ENCODE data around the gene DNASE1L3.
"Not testable (repeated sequence)": the region's sequence is repeated elsewhere in the genome, so short reads cannot be mapped to it uniquely, and the experiment has no call there.

The DNASE1L3 gene

GRCh38 chr3:58202917-58203360, 7.8 kb downstream of the DNASE1L3 start:
- H3K4me3 ChIP-seq (ENCODE audit: low read depth, low read length): no peak overlapping the region

- not testable (repeated sequence) for H3K4me3 ChIP-seq (ENCODE audit: low read depth, low read length)
These were observed 9.3 kb downstream of the DNASE1L3 start for GRCh38 chr3:58201451-58201850.

- no peak overlapping the region for H3K4me3 ChIP-seq (ENCODE audit: low read depth, low read length)
These were observed 9.9 kb downstream of the DNASE1L3 start for GRCh38 chr3:58200846-58201355.

DNA sequence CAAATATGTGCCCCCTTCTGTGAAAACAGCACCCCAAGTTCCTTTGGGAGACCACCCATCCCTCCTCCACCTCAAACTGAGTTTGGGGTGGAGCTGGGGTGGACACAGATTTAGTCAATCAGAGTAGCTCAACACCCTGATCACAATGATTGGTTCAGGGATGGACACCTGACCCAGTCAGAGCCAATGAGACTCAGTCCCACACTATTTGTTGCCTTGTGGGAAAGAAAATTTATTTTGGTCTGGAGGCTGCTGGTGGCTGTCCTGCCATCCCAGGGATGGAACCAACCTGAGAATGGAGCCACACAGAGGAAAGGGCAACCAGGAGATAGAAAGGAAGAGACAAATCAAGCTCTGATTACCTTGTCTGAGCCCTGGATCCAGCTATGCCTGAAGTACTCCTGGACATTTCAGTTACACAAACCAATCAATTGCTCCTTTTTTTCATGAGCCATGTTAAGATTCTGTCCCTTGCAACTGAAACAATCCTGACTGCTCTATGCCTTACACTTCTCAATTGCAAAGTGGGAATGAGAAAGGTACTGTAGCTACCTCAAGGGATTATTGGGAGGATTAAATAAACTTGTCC, 10.6 kb downstream of the DNASE1L3 start:
- H3K4me3 ChIP-seq (ENCODE audit: low read depth, low read length): no peak overlapping the region

DNA sequence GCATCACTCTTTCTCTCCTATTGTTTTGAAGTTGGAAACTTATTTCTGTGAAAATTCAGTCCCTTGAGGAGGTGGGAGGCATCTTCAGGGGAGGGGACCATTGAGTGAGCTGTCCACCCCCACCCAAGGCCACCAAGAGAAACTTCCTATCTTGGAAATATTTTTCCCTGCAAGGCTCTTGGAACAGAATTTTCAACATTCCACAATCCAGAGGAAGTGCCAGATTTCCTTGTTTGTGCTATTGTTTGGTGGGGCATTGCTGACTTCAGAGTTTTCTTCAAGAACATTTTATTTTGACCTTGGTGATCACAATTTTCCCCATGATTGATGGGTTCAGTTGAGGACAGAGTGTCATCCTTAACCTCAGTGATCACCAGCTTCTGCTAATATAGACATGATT, 12.0 kb downstream of the DNASE1L3 start:
- no peak overlapping the region for H3K4me3 ChIP-seq (ENCODE audit: low read depth, low read length)

DNA sequence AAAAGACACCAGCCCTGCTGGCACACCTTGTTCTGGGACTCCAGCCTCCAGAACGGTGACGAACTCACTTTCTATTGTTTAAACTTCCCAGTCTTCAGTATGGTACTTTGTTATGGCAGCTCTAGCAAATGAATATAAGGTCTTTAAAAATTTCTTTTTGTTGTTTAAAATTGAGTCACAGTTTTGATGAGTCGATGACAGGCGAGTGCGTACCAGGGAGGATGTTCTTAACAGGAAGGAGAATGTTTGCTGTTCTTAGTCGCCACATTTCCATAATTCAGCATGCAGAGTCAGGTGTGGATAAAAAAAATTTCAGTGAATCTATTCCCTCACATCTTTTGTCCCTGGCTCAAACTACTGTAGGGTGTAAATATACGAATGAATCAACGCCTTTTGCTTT, 12.4 kb downstream of the DNASE1L3 start:
- no peak overlapping the region for H3K4me3 ChIP-seq (ENCODE audit: low read depth, low read length)

DNA sequence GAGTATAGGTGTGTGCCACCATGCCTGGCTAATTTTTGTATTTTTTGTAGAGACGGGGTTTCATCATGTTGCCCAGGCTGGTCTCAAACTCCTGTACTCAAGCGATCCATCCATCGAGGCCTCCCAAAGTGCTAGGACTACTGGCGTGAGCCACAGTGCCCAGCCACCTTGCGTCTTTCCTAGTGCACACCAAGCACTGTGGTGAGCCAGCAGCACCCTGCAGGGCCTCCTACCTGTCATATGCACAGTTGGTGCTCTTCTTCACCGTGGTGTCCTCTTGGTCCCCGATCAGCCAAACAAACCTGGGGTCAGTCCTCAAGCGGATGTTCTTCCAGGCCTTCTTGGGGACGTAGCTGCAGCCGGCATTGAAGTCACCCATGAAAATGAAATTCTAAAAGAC, 13.2 kb downstream of the DNASE1L3 start:
- no peak overlapping the region for H3K4me3 ChIP-seq (ENCODE audit: low read depth, low read length)

DNA sequence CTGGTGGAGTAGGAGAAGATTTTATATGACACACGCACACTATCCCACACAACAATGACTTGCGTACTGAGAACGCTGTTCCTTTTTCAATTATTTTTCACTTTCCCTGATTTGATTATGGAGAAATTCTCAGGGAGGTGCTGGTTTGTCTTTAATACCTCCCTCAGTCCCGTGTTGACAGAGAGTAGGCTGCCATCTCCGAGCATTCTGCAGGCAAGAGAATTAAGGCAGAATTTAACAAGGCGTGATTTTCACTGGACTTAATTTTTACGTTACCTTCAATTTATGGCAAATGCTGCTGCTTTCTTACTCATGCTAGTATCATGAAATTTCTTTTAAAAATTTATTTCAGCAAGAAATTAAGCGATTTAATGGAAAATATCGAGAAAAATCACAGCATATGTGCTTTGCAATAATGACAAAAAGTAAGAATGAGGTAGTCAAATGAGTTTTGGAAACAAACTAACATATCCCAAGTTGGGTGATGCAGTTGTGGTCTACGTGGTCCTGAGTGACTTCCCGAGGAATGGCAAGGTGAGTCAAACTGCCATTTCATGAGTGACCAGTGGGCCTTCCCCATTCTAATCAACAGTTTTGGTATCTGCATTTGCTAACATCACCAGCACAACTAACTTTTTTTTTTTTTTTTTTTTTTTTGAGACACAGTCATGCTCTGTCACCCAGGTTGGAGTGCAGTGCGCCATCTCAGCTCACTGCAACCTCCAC, 16.9 kb downstream of the DNASE1L3 start:
- no peak overlapping the region for H3K4me3 ChIP-seq (ENCODE audit: low read depth, low read length)

DNA sequence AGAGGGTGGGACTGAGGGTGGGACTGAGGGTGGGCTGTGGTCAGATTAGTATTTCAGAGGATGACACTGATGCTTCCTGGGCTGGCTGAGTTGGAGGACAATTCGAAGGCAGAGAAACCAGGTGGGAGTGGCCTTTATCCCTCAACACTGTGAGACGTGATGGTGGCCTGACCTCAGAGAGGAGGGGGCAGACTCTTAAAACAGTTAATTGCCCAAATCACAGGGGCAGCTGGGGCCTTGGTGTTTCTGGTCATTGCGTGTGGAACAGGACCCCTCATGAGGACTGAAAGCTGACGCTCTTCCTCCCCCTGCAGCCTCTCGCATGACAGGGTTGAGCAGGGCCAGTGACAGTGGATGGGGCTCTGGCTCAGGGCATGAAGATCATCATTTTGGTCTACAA, 18.7 kb downstream of the DNASE1L3 start:
- H3K4me3 ChIP-seq (ENCODE audit: low read depth, low read length): no peak overlapping the region

DNA sequence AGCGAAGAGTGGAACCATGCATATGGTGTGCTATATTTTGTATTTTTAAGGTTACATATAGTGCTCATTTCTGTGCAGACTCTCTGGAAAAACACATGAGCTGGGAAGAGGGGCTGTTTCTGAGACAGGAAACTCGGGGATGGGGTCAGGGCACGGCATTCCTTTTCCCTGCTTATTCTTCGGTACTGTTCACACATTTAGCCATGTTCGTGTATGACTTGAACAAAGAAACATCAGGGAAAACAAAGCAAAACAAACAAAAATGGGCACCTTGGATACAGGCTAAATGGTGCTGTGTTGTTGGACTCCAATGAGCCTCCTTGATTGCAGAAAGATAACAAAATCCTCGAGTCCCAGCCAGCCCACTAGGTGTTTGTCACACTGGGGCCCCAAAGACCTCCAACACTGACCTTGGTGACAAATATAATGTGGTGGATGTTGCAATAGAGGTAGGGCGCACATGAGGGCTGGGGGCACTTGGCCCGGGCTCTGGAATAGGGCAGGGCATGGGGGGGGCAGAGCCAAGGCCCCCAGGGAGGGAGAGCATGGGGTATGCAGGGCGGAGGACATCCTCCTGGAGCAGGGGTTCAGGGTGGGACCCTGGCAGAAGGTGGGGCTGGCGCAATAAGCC, 19.3 kb downstream of the DNASE1L3 start:
- no peak overlapping the region for H3K4me3 ChIP-seq (ENCODE audit: low read depth, low read length)

DNA sequence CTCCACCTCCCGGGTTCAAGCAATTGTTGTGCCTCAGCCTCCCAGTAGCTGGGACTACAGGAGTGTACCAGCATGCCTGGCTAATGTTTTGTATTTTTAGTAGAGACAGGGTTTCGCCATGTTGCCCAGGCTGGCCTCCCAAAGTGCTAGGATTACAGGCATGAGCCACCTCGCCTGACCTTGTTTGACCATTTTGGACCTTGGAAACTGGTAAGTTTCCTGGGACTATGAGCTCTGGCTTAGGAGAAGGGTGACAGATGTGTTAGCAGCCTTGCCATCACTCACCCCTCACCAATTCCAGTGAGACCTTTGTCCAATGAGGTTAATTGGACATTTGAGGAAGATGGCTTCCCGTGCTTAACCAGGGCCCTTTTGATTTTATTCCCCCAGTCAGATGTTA, 19.9 kb downstream of the DNASE1L3 start:
- H3K4me3 ChIP-seq (ENCODE audit: low read depth, low read length): no peak overlapping the region

DNA sequence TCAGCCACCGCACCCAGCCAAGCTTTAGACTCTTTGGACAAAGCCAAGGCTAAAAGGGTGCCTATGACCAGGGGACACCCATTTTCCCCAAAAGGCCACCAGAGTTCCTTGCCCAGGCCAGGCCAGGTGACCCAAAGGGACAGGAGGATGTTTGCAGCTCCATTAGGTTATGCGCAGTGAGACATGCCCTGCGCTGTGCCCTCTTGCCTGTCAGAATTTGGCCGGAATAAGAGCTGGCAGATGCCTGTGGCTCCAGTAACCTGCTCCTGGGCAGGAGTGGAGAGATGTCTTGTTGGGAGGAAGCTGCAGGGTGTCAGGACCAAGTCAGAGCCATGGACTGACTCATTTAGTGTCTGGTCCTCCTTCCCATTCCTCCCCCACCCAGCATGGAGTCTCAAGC, 20.5 kb downstream of the DNASE1L3 start:
- H3K4me3 ChIP-seq (ENCODE audit: low read depth, low read length): no peak overlapping the region

DNA sequence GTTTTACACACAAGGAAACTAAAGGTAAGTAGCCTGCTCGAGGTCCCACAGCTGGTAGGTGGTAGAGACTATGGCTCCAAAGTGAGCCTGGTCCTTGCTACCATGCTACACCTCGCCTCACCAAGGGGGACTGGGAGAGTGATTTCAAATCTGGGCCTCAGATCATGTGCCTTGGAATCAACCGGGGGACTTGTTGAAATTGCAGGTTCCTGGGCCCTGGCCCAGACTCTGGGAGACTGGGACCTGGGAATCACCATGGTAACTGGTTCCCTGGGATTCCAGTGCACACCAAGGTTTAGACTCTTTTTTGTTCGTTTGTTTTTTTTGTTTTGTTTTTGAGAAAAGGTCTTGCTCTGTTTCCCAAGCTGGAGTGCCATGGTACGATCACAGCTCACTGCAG, 21.1 kb downstream of the DNASE1L3 start:
- no peak overlapping the region for H3K4me3 ChIP-seq (ENCODE audit: low read depth, low read length)

DNA sequence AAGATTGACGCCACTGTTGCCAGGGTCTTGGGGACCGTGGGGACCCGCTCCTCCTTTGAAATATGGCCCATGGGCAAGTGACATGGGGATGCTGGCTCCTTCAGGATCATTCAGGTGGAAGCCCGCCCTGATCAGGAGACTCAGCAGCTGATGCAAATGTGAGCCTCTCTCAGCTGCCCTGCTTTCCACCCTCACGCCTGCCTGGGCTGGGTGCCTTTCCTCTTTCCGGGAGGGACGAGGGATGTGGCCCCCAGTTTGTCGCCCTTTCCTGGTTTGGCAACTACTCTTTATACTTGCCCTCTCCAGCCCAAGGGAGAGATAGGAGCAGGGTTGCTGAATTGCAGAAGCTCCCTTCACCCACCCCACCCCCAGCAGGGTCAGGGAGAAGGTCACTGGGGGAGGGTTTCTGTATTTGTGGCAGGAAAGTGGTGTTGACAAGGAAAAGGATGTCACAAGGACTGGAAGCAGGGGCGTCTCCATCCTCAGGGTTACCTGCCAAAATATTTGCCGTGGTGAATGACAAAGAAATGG, 21.8 kb downstream of the DNASE1L3 start:
- no peak overlapping the region for H3K4me3 ChIP-seq (ENCODE audit: low read depth, low read length)

DNA sequence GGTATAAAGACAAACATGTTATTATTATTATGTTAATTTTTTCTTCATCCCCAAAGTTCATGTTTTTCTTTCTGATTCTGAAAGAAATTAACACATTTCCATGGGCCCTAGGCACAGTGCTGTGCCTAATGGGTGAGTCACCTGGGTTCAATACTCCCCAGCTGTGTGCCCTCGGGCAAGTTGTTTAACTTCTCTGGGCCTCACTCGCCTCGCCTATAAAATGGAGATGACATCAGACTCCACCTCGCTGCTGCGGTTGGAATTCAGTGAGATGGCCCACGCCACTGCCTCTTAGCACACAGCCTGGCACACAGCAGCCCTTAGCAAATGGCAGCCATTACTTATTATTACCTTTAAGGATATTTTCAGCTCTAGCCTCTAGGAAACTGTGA, 22.6 kb downstream of the DNASE1L3 start:
- no peak overlapping the region for H3K4me3 ChIP-seq (ENCODE audit: low read depth, low read length)

GRCh38 chr3:58184982-58185360, 25.8 kb downstream of the DNASE1L3 start:
- H3K4me3 ChIP-seq (ENCODE audit: low read depth, low read length): no peak overlapping the region

GRCh38 chr3:58184309-58184981, 26.3 kb downstream of the DNASE1L3 start:
- no peak overlapping the region for H3K4me3 ChIP-seq (ENCODE audit: low read depth, low read length)

DNA sequence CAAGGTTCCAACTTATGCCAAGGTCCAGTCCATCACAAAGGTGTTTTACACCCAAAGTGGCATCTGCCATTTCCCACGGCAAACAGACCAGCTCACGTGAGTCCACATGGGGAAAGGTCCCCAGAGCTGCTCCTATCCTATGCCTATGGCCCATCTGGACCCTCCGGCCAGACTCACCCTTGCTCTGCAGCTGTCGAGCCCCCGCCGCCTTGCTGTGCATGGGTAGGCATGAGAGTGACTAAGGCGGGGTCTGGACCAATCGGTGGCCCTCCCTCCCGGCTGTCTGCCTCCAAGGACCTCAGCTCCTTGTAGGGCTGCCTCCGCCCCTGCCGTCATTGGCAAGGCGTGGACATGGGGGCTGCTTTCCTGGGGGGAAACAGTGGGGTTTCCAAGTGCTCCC, 26.9 kb downstream of the DNASE1L3 start:
- no peak overlapping the region for H3K4me3 ChIP-seq (ENCODE audit: low read depth, low read length)

- H3K4me3 ChIP-seq (ENCODE audit: low read depth, low read length): no peak overlapping the region
These were observed 27.6 kb downstream of the DNASE1L3 start for GRCh38 chr3:58183221-58183620.

GRCh38 chr3:58180940-58181587, 29.7 kb downstream of the DNASE1L3 start:
- H3K4me3 ChIP-seq (ENCODE audit: low read depth, low read length): no peak overlapping the region
